ENCODE measurements around the gene ACTL9.

ACTL9 gene

GRCh38 chr19:8700956-8701355 lies 2.4 kb upstream of the ACTL9 start:
- no peak overlapping the region for H3K4me3 ChIP-seq (ENCODE audit: low read depth, low read length)
- no peaks in the 10 kb centered on the region for H3K36me3 ChIP-seq (ENCODE audit: control insufficient read depth, insufficient read depth, low read length)
- no peaks in the 10 kb centered on the region for H3K9me3 ChIP-seq (ENCODE audit: control insufficient read depth, insufficient read depth, low read length)
- H3K27me3 ChIP-seq (ENCODE audit: control insufficient read depth, insufficient read depth, low read length), result peaks cover 7% of the 10 kb centered on the region
- H3K9ac ChIP-seq (ENCODE audit: low read depth, low read length), result no peak overlapping the region
- peaks cover 3% of the 10 kb centered on the region for H3K4me1 ChIP-seq (ENCODE audit: control insufficient read depth, insufficient read depth, low read length)

GRCh38 chr19:8699908-8700307 lies 1.3 kb upstream of the ACTL9 start:
- no peak overlapping the region for H3K9ac ChIP-seq (ENCODE audit: low read depth, low read length)
- H3K4me3 ChIP-seq (ENCODE audit: low read depth, low read length), result no peak overlapping the region
- H3K27me3 ChIP-seq (ENCODE audit: control insufficient read depth, insufficient read depth, low read length), result peaks cover 7% of the 10 kb centered on the region
- H3K9me3 ChIP-seq (ENCODE audit: control insufficient read depth, insufficient read depth, low read length), result no peaks in the 10 kb centered on the region
- H3K36me3 ChIP-seq (ENCODE audit: control insufficient read depth, insufficient read depth, low read length), result no peaks in the 10 kb centered on the region
- peaks cover 3% of the 10 kb centered on the region for H3K4me1 ChIP-seq (ENCODE audit: control insufficient read depth, insufficient read depth, low read length)

GRCh38 chr19:8697671-8698432 lies 743 bp downstream of the ACTL9 start:
- no peaks in the 10 kb centered on the region for H3K36me3 ChIP-seq (ENCODE audit: control insufficient read depth, insufficient read depth, low read length)
- H3K9ac ChIP-seq (ENCODE audit: low read depth, low read length), result no peak overlapping the region
- H3K4me1 ChIP-seq (ENCODE audit: control insufficient read depth, insufficient read depth, low read length), result peaks cover 3% of the 10 kb centered on the region
- no peaks in the 10 kb centered on the region for H3K9me3 ChIP-seq (ENCODE audit: control insufficient read depth, insufficient read depth, low read length)
- peaks cover 7% of the 10 kb centered on the region for H3K27me3 ChIP-seq (ENCODE audit: control insufficient read depth, insufficient read depth, low read length)
- no peak overlapping the region for H3K4me3 ChIP-seq (ENCODE audit: low read depth, low read length)

- no peaks in the 10 kb centered on the region for H3K4me1 ChIP-seq (ENCODE audit: control insufficient read depth, insufficient read depth, low read length)
Observed at GRCh38 chr19:8696993-8697392, 1.6 kb downstream of the ACTL9 start.

GRCh38 chr19:8695911-8696310 lies 2.7 kb downstream of the ACTL9 start:
- Histone ChIP-seq H3K4me1 (ENCODE audit: control insufficient read depth, insufficient read depth, low read length) (no peaks in the 10 kb centered on the region), H3K9me3 (ENCODE audit: control insufficient read depth, insufficient read depth, low read length) (no peaks in the 10 kb centered on the region), H3K36me3 (ENCODE audit: control insufficient read depth, insufficient read depth, low read length) (no peaks in the 10 kb centered on the region), H3K27me3 (ENCODE audit: control insufficient read depth, insufficient read depth, low read length) (peaks cover 7% of the 10 kb centered on the region), H3K9ac (ENCODE audit: low read depth, low read length) (no peak overlapping the region), H3K4me3 (ENCODE audit: low read depth, low read length) (no peak overlapping the region)

More at GRCh38 chr19:8696993-8697392, 1.6 kb downstream of the ACTL9 start:
- H3K9me3 ChIP-seq (ENCODE audit: control insufficient read depth, insufficient read depth, low read length), result no peaks in the 10 kb centered on the region
- no peaks in the 10 kb centered on the region for H3K36me3 ChIP-seq (ENCODE audit: control insufficient read depth, insufficient read depth, low read length)
- H3K27me3 ChIP-seq (ENCODE audit: control insufficient read depth, insufficient read depth, low read length), result peaks cover 7% of the 10 kb centered on the region
- no peak overlapping the region for H3K4me3 ChIP-seq (ENCODE audit: low read depth, low read length)
- no peak overlapping the region for H3K9ac ChIP-seq (ENCODE audit: low read depth, low read length)

- Histone ChIP-seq H3K9ac (ENCODE audit: low read depth, low read length) (no peak overlapping the region), H3K36me3 (ENCODE audit: control insufficient read depth, insufficient read depth, low read length) (no peaks in the 10 kb centered on the region), H3K9me3 (ENCODE audit: control insufficient read depth, insufficient read depth, low read length) (no peaks in the 10 kb centered on the region), H3K4me1 (ENCODE audit: control insufficient read depth, insufficient read depth, low read length) (no peaks in the 10 kb centered on the region), H3K4me3 (ENCODE audit: low read depth, low read length) (no peak overlapping the region), H3K27me3 (ENCODE audit: control insufficient read depth, insufficient read depth, low read length) (peaks cover 7% of the 10 kb centered on the region)
Observed at GRCh38 chr19:8695501-8695900, 3.1 kb downstream of the ACTL9 start.

GRCh38 chr19:8690753-8691539 lies 7.6 kb downstream of the ACTL9 start:
- no peaks in the 10 kb centered on the region for H3K27me3 ChIP-seq (ENCODE audit: control insufficient read depth, insufficient read depth, low read length)

GRCh38 chr19:8688930-8689329 lies 9.7 kb downstream of the ACTL9 start:
- Histone ChIP-seq H3K9me3 (ENCODE audit: control insufficient read depth, insufficient read depth, low read length) (no peaks in the 10 kb centered on the region), H3K36me3 (ENCODE audit: control insufficient read depth, insufficient read depth, low read length) (no peaks in the 10 kb centered on the region), H3K9ac (ENCODE audit: low read depth, low read length) (no peak overlapping the region), H3K4me3 (ENCODE audit: low read depth, low read length) (no peak overlapping the region), H3K27me3 (ENCODE audit: control insufficient read depth, insufficient read depth, low read length) (no peaks in the 10 kb centered on the region), H3K4me1 (ENCODE audit: control insufficient read depth, insufficient read depth, low read length) (no peaks in the 10 kb centered on the region)

More at GRCh38 chr19:8690753-8691539, 7.6 kb downstream of the ACTL9 start:
- Histone ChIP-seq H3K9me3 (ENCODE audit: control insufficient read depth, insufficient read depth, low read length) (no peaks in the 10 kb centered on the region), H3K4me3 (ENCODE audit: low read depth, low read length) (no peak overlapping the region), H3K4me1 (ENCODE audit: control insufficient read depth, insufficient read depth, low read length) (no peaks in the 10 kb centered on the region), H3K9ac (ENCODE audit: low read depth, low read length) (no peak overlapping the region), H3K36me3 (ENCODE audit: control insufficient read depth, insufficient read depth, low read length) (no peaks in the 10 kb centered on the region)

- Histone ChIP-seq H3K9me3 (ENCODE audit: control insufficient read depth, insufficient read depth, low read length) (no peaks in the 10 kb centered on the region), H3K27me3 (ENCODE audit: control insufficient read depth, insufficient read depth, low read length) (no peaks in the 10 kb centered on the region), H3K4me1 (ENCODE audit: control insufficient read depth, insufficient read depth, low read length) (no peaks in the 10 kb centered on the region), H3K36me3 (ENCODE audit: control insufficient read depth, insufficient read depth, low read length) (no peaks in the 10 kb centered on the region), H3K4me3 (ENCODE audit: low read depth, low read length) (no peak overlapping the region), H3K9ac (ENCODE audit: low read depth, low read length) (no peak overlapping the region)
Observed at GRCh38 chr19:8686549-8686948, 12.0 kb downstream of the ACTL9 start.

GRCh38 chr19:8684001-8684902 lies 14.3 kb downstream of the ACTL9 start:
- Histone ChIP-seq H3K9ac (ENCODE audit: low read depth, low read length) (no peak overlapping the region), H3K9me3 (ENCODE audit: control insufficient read depth, insufficient read depth, low read length) (no peaks in the 10 kb centered on the region), H3K4me3 (ENCODE audit: low read depth, low read length) (no peak overlapping the region), H3K36me3 (ENCODE audit: control insufficient read depth, insufficient read depth, low read length) (no peaks in the 10 kb centered on the region), H3K27me3 (ENCODE audit: control insufficient read depth, insufficient read depth, low read length) (no peaks in the 10 kb centered on the region), H3K4me1 (ENCODE audit: control insufficient read depth, insufficient read depth, low read length) (no peaks in the 10 kb centered on the region)

- H3K27me3 ChIP-seq (ENCODE audit: control insufficient read depth, insufficient read depth, low read length), result no peaks in the 10 kb centered on the region
- H3K9me3 ChIP-seq (ENCODE audit: control insufficient read depth, insufficient read depth, low read length), result no peaks in the 10 kb centered on the region
- H3K4me1 ChIP-seq (ENCODE audit: control insufficient read depth, insufficient read depth, low read length), result no peaks in the 10 kb centered on the region
- no peak overlapping the region for H3K9ac ChIP-seq (ENCODE audit: low read depth, low read length)
- H3K4me3 ChIP-seq (ENCODE audit: low read depth, low read length), result no peak overlapping the region
- no peaks in the 10 kb centered on the region for H3K36me3 ChIP-seq (ENCODE audit: control insufficient read depth, insufficient read depth, low read length)
Observed at GRCh38 chr19:8682931-8683330, 15.7 kb downstream of the ACTL9 start.
